GM19452 (cell line): Measurements from ENCODE around the gene CUL4B.
"Not testable (repeated sequence)": the region's sequence is repeated elsewhere in the genome, so short reads cannot be mapped to it uniquely, and the experiment has no call there.

Source experiments
- ATAC-seq: cut with Tn5 transposase; IDR thresholded peaks from one replicate; pipeline ENCODE4 v1.9.1; 2021; ENCODE audit not compliant: unreplicated experiment

The CUL4B gene

DNA sequence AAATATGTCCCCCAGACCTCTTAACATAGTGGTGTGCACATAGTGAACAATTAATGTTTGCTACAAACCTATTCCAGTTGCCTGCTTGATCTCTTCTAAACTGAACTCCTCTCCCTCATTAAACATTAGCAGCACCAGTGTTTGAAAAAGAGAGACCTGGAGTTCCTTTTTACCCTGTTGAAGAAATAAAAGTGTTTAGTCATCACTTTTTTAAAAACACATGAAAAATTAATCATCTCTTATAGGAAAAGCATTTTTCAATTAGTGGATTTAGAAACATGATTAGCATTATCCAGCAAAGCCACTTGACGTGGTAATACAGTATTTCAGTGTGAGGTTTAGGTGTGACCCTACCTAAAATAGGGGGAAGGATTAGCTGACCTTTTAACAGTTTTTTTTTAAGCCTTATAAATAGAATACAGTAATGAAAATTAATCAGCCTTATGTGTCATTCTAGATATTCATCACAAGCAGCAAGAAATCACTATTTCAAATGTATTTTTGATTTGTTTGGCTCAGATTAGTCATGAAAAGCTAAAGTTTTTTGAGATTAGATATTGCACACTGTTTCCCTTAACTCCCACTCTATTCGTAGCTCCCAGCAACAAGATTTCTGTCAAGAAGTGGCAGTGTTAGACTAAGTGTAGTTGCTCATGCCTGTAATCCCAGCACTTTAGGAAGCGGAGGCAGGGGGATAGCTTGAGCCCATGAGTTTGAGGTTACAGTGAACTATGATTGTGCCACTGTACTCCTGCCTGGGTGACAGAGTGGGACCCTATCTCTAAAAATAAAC is 26.2 kb downstream of the CUL4B start:
- ATAC-seq: no peak

DNA sequence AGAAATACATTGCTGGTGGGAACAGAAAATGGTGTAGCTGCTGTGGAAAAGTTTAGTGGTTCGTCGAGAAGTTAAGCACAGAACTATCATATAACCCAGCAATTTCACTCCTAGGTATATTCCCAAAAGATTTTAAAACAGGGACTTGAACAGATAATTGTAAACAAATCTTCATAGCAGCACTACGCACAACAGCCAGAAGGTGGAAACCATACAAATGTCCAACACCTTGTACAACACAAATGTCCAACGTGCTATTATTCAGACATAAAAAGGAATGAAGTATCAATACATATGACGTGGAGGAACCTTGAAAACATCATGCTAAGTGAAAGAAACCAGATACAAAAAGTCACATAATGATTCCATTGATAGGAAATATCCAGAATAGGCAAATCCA is 37.9 kb downstream of the CUL4B start:
- no peak for ATAC-seq

- no peak for ATAC-seq
Measured at GRCh38 chrX:120517936-120518335, 42.8 kb downstream of the CUL4B start.

DNA sequence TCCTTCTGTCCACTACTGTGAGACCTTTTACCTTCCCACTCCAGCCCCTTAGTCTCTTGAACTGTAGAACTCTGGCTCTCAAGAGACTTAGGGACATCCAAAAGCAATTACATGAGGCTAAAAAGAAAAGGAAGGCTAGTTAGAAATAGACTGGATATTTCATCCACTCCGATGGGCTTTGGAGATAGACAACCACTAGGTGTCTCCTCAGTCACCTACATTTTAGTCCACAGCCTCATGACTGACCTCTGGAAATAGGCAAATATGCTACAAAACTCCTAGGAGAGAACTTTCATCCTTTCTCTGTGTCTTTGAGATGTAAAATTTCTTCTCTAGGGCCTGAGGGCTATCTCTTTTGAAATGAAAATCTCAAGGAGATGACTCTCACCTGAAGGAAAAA is 46.5 kb downstream of the CUL4B start:
- no peak for ATAC-seq

- ATAC-seq: no peak
Measured at GRCh38 chrX:120512627-120513026, 48.1 kb downstream of the CUL4B start.

- ATAC-seq: no peak
Measured at GRCh38 chrX:120512222-120512621, 48.5 kb downstream of the CUL4B start.

DNA sequence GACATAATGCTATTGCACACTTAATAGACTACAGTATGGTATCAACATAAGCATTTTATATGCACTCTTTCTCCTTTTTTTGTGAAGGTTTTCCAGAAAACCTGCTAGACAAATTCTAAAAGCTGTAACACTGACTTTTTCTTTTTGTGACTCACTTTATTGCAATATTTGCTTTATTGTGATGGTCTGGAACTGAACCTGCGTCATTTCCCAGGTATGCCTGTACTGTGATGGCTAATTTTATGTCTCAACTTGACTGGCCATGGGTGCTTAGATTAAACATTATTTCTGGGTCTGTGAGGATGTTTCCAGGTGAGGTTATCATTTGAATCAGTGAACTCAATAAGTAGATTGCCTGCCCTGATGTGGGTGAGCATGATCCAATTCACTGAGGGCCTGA is 56.2 kb downstream of the CUL4B start:
- ATAC-seq: no peak

- no peak for ATAC-seq
Measured at GRCh38 chrX:120499301-120500072, 61.3 kb downstream of the CUL4B start.

- ATAC-seq: not testable (repeated sequence)
Measured at GRCh38 chrX:120490119-120490518, 70.6 kb downstream of the CUL4B start.

GRCh38 chrX:120486786-120487185 is 74.0 kb downstream of the CUL4B start:
- no peak for ATAC-seq

DNA sequence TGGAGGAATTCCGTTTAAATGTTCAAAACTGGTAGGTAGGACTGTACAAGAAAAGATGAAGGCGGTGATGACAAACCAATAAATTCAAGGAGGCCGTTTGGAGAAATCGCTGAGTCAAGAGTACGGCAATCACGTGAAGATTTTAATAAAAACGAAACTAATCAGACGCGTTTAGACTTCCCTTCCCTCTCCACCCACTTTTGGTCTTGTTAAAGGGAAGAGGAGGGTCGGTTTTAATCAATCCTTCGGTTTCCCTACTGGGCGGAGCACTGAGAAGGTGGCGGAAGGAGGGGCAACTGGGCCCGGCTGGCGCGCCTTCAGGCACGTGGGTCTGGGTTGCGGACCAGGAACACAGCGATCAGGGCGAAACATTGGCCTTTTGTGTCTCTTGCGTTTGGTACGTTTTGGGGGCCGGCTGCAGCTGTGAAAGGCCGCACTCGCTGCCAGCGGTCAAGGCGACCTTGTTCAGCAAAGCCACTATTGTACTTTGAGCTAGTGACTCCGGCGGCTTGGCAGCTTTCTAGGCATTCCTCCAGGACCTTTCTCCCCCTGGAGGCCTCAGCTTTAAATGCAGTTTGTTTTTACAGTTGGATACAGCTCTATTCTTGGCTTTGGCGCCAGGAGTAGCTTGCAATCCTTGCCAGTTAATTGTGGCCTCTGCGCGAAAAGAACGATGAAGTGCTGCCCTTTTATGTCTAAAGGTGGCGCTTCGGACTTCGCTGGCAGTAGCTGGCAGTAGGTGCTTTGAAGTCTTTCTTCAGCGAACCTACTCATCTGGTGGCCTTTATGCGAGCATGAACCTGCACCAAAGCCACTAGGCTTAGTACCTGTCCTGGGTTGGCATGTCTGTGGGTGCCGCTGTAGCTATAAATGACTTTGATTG is 74.9 kb downstream of the CUL4B start:
- ATAC-seq: peak; percentile 76

DNA sequence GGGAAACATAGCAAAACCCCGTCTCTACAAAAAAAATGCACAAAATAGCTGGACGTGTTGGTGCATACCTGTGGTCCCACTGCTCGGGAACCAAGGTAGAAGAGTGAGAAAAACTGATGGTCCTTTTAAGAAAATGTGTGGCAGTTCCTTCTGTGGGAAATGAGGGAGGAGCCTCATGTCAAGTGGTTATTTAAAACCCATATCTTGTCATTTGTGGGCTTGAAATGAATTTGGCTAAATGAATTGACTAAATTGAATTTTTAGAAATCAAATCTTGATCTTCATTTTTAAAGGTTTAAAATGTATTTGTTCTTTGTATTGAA is 75.5 kb downstream of the CUL4B start:
- peak; percentile 17 for ATAC-seq

DNA sequence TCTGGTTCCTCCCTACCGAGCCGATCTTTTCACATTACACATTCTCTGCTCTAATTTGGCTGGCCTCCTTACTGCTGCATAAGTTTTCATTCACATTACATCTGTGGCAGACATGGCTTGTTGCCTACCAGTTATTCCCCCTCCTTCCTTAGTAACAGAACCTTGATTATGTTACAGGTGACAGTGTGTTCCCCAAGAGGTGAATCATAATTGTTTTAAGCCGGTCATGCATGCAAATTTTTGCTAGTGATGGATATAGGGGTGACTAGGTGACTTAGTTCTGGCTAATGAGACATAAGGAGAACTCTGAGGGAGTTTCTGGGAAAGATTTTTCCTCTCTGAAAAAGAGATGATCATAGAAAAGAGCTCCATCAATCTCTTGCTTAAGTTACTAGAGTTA is 83.3 kb downstream of the CUL4B start:
- no peak for ATAC-seq

DNA sequence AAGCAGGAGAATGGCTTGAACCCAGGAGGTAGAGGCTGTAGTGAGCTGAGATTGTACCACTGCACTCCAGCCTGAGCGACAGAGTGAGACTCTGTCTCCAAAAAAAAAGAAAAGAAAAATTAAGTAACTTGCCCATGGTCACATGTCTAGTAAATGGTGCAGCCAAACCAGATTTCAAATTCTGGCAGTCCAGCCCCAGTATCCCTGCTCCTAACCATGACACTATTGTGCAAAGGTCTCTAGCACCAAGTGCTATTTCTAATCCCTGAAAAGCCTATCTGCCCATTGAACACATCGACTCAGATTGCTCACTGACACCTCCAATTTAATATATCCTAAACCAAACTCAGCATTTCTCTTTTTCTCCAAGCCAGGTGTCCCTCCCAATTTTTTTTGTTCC is 84.0 kb downstream of the CUL4B start:
- ATAC-seq: no peak

DNA sequence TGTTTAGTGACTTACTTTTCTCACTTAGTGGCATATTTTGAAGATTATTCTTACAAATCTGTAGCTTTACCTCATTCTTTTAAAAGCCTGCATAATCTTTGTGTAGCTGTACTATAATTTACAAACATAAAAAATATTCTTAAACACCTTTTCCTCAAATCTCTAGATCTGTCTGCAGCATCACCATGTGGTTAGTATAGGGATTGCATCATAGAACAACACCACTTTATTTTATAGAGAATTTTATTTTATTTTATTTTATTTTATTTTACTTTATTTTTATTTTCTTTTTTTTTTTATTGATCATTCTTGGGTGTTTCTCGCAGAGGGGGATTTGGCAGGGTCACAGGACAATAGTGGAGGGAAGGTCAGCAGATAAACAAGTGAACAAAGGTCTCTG is 85.3 kb downstream of the CUL4B start:
- ATAC-seq: not testable (repeated sequence)
